Ovary (tissue), 3 donors: ENCODE data around the gene GNG3.

Experiments
- CTCF ChIP-seq, 3 donors: fragments of 450-650 bp in 2 of 3; fragments of 200-600 bp in 1 of 3; IDR thresholded peaks; one replicate each; pipeline versions ENCODE4 v1.5.1 to v1.8.0; 2016 to 2022; ENCODE audit warnings: antibody characterized with exemption in 3 of 3, mild to moderate bottlenecking in 1 of 3
- POLR2A ChIP-seq: fragments of 450-650 bp; IDR thresholded peaks from one replicate; pipeline ENCODE4 v1.6.1; 2017; ENCODE audit warnings: antibody characterized with exemption, mild to moderate bottlenecking, moderate library complexity
- donor health status: DM: no; HTN: no; CAD: no.

DNA sequence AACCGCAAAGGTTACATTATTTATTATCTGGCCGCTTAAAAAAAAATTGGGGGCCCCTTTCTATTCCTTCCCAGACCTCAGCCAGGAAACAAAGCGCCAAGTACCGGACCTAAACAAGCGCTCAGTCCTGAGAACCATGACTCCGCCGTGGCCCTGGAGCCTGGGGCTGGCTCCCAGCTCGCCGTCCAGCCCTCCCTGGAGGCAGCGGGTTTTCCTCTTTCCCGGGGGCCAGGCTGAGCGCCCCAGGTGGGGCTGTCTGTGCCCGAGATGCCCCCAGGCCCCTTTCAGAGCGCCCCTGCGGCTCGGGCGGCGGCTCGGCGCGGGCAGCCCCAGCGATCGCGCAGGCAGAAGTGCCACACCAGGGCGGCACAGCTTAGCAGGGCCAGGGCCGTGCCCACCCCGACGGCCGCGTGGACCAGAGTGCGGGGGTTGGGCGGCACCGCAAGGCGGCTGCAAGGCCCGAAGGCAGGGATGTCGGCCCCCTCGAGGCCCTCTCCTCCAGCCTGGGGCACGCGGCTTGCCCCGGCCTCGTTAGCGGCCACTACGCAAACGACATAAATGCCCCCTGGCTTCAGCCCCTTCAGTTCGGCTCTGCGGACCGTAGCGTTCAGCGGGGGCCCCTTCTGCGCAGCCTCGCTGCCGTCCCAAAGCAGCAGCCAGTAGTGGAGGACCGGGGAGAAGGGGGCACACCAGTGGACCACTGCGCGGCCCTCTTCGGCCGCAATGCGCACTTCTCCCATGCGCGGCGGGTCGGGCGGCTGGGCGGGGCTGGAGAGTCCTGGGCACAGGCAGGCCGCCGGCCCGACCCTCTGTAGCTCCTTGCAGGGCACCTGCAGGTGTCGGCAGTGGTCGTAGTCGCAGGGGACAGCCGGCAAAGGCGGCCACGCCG is 19.7 kb upstream of the GNG3 start:
- TF ChIP-seq CTCF (IDR thresholded peaks at IDR 0.05), result no peak
- TF ChIP-seq POLR2A, result no peak
